ENCODE measurements around the gene TMEM35B.
"Not testable (repeated sequence)": the region's sequence is repeated elsewhere in the genome, so short reads cannot be mapped to it uniquely, and the experiment has no call there.

TMEM35B gene

GRCh38 chr1:34965597-34965996, 19.6 kb downstream of the TMEM35B start:
- DNase-seq (ENCODE audit: low read depth), result no peak
- TF ChIP-seq CTCF (conservative IDR thresholded peaks at IDR 0.05; ENCODE audit: low read depth, low read length), result no peak
- no peak overlapping the region for H3K4me3 ChIP-seq (ENCODE audit: low read length)

- TF ChIP-seq CTCF (conservative IDR thresholded peaks at IDR 0.05; ENCODE audit: low read depth, low read length), result no peak
- H3K4me3 ChIP-seq (ENCODE audit: low read length), result no peak overlapping the region
- DNase-seq (ENCODE audit: low read depth), result no peak
Measured at GRCh38 chr1:34950428-34950827, 34.7 kb downstream of the TMEM35B start.

- not testable (repeated sequence) for DNase-seq (ENCODE audit: low read depth); H3K4me3 ChIP-seq (ENCODE audit: low read length)
Measured at GRCh38 chr1:34948739-34949138, 36.4 kb downstream of the TMEM35B start.

- not testable (repeated sequence) for DNase-seq (ENCODE audit: low read depth); H3K4me3 ChIP-seq (ENCODE audit: low read length)
Measured at GRCh38 chr1:34947641-34948314, 37.4 kb downstream of the TMEM35B start.

- no peak overlapping the region for H3K4me3 ChIP-seq (ENCODE audit: low read length)
- TF ChIP-seq CTCF (conservative IDR thresholded peaks at IDR 0.05; ENCODE audit: low read depth, low read length), result no peak
- DNase-seq (ENCODE audit: low read depth), result no peak
Measured at GRCh38 chr1:34946211-34946610, 38.9 kb downstream of the TMEM35B start.

- not testable (repeated sequence) for H3K4me3 ChIP-seq (ENCODE audit: low read length)
Measured at GRCh38 chr1:34941798-34942197, 43.3 kb downstream of the TMEM35B start.

More at GRCh38 chr1:34941798-34942197, 43.3 kb downstream of the TMEM35B start:
- DNase-seq (ENCODE audit: low read depth), result not testable (repeated sequence)
